Measurements from ENCODE around the gene ADGRV1. TPM values are rescaled to one million over a fixed set of nuclear protein-coding genes. Genes with fewer than 3 reads are reported as not detected.
"Not testable (repeated sequence)": the region's sequence is repeated elsewhere in the genome, so short reads cannot be mapped to it uniquely, and the experiment has no call there.

ADGRV1 gene
- total and polyA plus RNA-seq, 9 of the 15 experiments (the other 6 are each of a cell fraction or from before 2014, with no cell fraction given), result 21.7 to 156 (median 58.2) TPM

GRCh38 chr5:90822062-90822461 is 263.5 kb downstream of the ADGRV1 start:
- intact Hi-C loops (cut with micrococcal nuclease); FAIRE-seq: not testable (repeated sequence)

GRCh38 chr5:90824436-90824835 is 265.8 kb downstream of the ADGRV1 start:
- WGBS (ENCODE audit: insufficient coverage, low coverage, missing lambda C conversion rate), result 88% methylated on average over 3 of the region's 3 CpGs
- intact Hi-C loops (cut with micrococcal nuclease), result no loop called here
- ChIA-PET POLR2A (no interaction called here), CTCF (ENCODE audit: low intra/inter-chr PET ratio) (no interaction called here)
- H3K4me2 ChIP-seq (ENCODE audit: insufficient read depth, low read length), result no peak overlapping the region
- no peaks in the 10 kb centered on the region for H3K9me1 ChIP-seq (ENCODE audit: control insufficient read depth, insufficient read depth, low read length)
- H3K4me1 ChIP-seq (replicated peaks in 1 of 2; ENCODE audit: control insufficient read depth in 2 of 2, insufficient read depth in 2 of 2, low read length in 2 of 2), result no peaks in the 10 kb centered on the region
- H3K79me2 ChIP-seq (ENCODE audit: control insufficient read depth, insufficient read depth, low read length), result no peaks in the 10 kb centered on the region
- H3K36me3 ChIP-seq (ENCODE audit: control insufficient read depth, insufficient read depth, low read length), result peaks cover 49% of the 10 kb centered on the region
- DNase-seq (ENCODE audit: extremely low read depth in 1 of 4, low spot score in 3 of 4), result no peak
- no peak overlapping the region for H3K4me3 ChIP-seq
- no peak overlapping the region for H3K27ac ChIP-seq (ENCODE audit: extremely low read depth, low read depth, low read length)
- no peaks in the 10 kb centered on the region for H3K9me3 ChIP-seq (replicated peaks; ENCODE audit: control insufficient read depth, insufficient read depth, low read depth, low read length)
- no peak overlapping the region for H3K9ac ChIP-seq (ENCODE audit: insufficient read depth in 1 of 2, low read depth in 2 of 2, low read length in 2 of 2)
- no TSS peak for BruUV-seq (replicated peaks)
- H4K20me1 ChIP-seq (replicated peaks; ENCODE audit: control insufficient read depth, insufficient read depth, low read length), result no peaks in the 10 kb centered on the region
- no peak for ATAC-seq
- in situ Hi-C loops (cut with MboI), result no loop called here
- FAIRE-seq, result peak; percentile 15
- H2AFZ ChIP-seq (ENCODE audit: low read depth, low read length), result no peak overlapping the region
- no peaks in the 10 kb centered on the region for H3K27me3 ChIP-seq (ENCODE audit: control insufficient read depth in 2 of 2, insufficient read depth in 2 of 2, low read length in 2 of 2)
- no peak for TF ChIP-seq ZNF586 (CRISPR knock-in tag; conservative IDR thresholded peaks at IDR 0.05)
- TF ChIP-seq ZNF75A (CRISPR knock-in tag; IDR thresholded peaks at IDR 0.05), result no peak
- TF ChIP-seq GTF2E2 (tag; IDR thresholded peaks at IDR 0.05), result no peak
- no peak for TF ChIP-seq FOXK2 (conservative IDR thresholded peaks at IDR 0.05 in 1 of 2, IDR thresholded peaks at IDR 0.05 in 1 of 2; ENCODE audit: low read depth in 2 of 2)
- no peak for TF ChIP-seq SAP30 (IDR thresholded peaks at IDR 0.05; ENCODE audit: borderline replicate concordance, insufficient read depth, low read depth, low read length, poor library complexity, severe bottlenecking)
- TF ChIP-seq FOXA1 (IDR thresholded peaks at IDR 0.05; ENCODE audit: borderline replicate concordance), result no peak
- TF ChIP-seq ZNF699 (CRISPR knock-in tag; IDR thresholded peaks at IDR 0.05; ENCODE audit: insufficient replicate concordance), result no peak
- TF ChIP-seq PTRF (tag; IDR thresholded peaks at IDR 0.05), result no peak
- TF ChIP-seq GABPB2 (CRISPR knock-in tag; conservative IDR thresholded peaks at IDR 0.05), result no peak
- no peak for TF ChIP-seq MYNN (IDR thresholded peaks at IDR 0.05)
- TF ChIP-seq MYNN (CRISPR knock-in tag; IDR thresholded peaks at IDR 0.05), result no peak
- TF ChIP-seq, protein P1, sequence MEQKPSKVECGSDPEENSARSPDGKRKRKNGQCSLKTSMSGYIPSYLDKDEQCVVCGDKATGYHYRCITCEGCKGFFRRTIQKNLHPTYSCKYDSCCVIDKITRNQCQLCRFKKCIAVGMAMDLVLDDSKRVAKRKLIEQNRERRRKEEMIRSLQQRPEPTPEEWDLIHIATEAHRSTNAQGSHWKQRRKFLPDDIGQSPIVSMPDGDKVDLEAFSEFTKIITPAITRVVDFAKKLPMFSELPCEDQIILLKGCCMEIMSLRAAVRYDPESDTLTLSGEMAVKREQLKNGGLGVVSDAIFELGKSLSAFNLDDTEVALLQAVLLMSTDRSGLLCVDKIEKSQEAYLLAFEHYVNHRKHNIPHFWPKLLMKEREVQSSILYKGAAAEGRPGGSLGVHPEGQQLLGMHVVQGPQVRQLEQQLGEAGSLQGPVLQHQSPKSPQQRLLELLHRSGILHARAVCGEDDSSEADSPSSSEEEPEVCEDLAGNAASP (IDR thresholded peaks at IDR 0.05), result no peak
- no peak for TF ChIP-seq POLR2AphosphoS2 (IDR thresholded peaks at IDR 0.05; ENCODE audit: low read length)
- TF ChIP-seq TFAM (CRISPR knock-in tag; conservative IDR thresholded peaks at IDR 0.05), result no peak
- TF ChIP-seq ARID2 (IDR thresholded peaks at IDR 0.05), result no peak

More at GRCh38 chr5:90822062-90822461, 263.5 kb downstream of the ADGRV1 start:
- H3K79me2 ChIP-seq (ENCODE audit: control insufficient read depth, insufficient read depth, low read length); H3K9me1 ChIP-seq (ENCODE audit: control insufficient read depth, insufficient read depth, low read length); H3K4me1 ChIP-seq (replicated peaks in 1 of 2; ENCODE audit: control insufficient read depth in 2 of 2, insufficient read depth in 2 of 2, low read length in 2 of 2); H3K4me3 ChIP-seq; H3K9ac ChIP-seq (ENCODE audit: insufficient read depth in 1 of 2, low read depth in 2 of 2, low read length in 2 of 2); H3K27ac ChIP-seq (ENCODE audit: extremely low read depth, low read depth, low read length); BruUV-seq (replicated peaks); H3K9me3 ChIP-seq (replicated peaks; ENCODE audit: control insufficient read depth, insufficient read depth, low read depth, low read length); ATAC-seq; CTCF ChIA-PET (ENCODE audit: low intra/inter-chr PET ratio); H4K20me1 ChIP-seq (replicated peaks; ENCODE audit: control insufficient read depth, insufficient read depth, low read length); POLR2A ChIA-PET; DNase-seq (ENCODE audit: extremely low read depth in 1 of 4, low spot score in 3 of 4); H3K27me3 ChIP-seq (ENCODE audit: control insufficient read depth in 2 of 2, insufficient read depth in 2 of 2, low read length in 2 of 2); H2AFZ ChIP-seq (ENCODE audit: low read depth, low read length); H3K4me2 ChIP-seq (ENCODE audit: insufficient read depth, low read length); in situ Hi-C loops (cut with MboI): not testable (repeated sequence)
- 93% methylated on average over 2 of the region's 26 CpGs for WGBS (ENCODE audit: insufficient coverage, low coverage, missing lambda C conversion rate)
- H3K36me3 ChIP-seq (ENCODE audit: control insufficient read depth, insufficient read depth, low read length), result peaks cover 35% of the 10 kb centered on the region; the same call in 2 of the 3 replicates

All from K562 (cell line).